ENCODE measurements around the gene FHIT. TPM values are rescaled to one million over a fixed set of nuclear protein-coding genes. Genes with fewer than 3 reads are reported as not detected.

Gene FHIT
- total RNA-seq, 4 donors from 2014 or later, result 4.6 to 6.1 (median 5.7) TPM

- intact Hi-C loops (cut with DNase I), result no loop called here
- TF ChIP-seq CTCF (IDR thresholded peaks at IDR 0.05) (no peak), POLR2AphosphoS5 (IDR thresholded peaks at IDR 0.05) (no peak)
- WGBS, result 39% methylated on average over 2 of the region's 2 CpGs
- Histone ChIP-seq H3K27me3 (no peaks in the 10 kb centered on the region), H3K4me3 (no peak overlapping the region), H3K27ac (replicated peaks in 1 of 4) (no peak overlapping the region), H3K4me1 (no peaks in the 10 kb centered on the region), H3K9me3 (no peaks in the 10 kb centered on the region), H3K36me3 (no peaks in the 10 kb centered on the region)
- no peak for DNase-seq (ENCODE audit: extremely low spot score)
Observed at GRCh38 chr3:60365360-60365759, 885.9 kb downstream of the FHIT start.

DNA sequence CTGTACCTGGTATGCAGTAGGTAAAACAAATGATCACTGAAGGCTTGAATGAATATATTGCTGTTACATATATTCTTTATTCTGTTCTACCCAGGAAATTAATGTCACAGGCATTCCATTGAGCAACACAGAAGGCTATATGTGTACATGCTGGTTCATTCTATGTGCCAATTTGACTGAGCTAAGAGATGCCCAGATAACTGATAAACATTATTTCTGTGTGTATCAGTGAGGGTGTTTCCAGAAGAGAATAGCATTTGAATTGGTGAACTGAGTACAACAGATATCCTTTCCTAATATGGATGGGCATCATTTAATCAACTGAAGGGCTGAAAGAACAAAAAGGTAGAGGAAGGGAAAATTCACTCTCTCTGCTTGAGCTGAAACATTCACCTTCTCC, 886.8 kb downstream of the FHIT start:
- no peak overlapping the region for H3K27ac ChIP-seq (replicated peaks in 1 of 4)
- no peaks in the 10 kb centered on the region for H3K27me3 ChIP-seq
- no peak overlapping the region for H3K4me3 ChIP-seq
- TF ChIP-seq EP300 (IDR thresholded peaks at IDR 0.05) (no peak), POLR2AphosphoS5 (IDR thresholded peaks at IDR 0.05) (no peak), POLR2A (IDR thresholded peaks at IDR 0.05; ENCODE audit: low read depth) (no peak), CTCF (IDR thresholded peaks at IDR 0.05) (no peak)
- no peak for DNase-seq (ENCODE audit: extremely low spot score)
- no peaks in the 10 kb centered on the region for H3K9me3 ChIP-seq
- no peaks in the 10 kb centered on the region for H3K36me3 ChIP-seq
- intact Hi-C loops (cut with DNase I), result no loop called here
- no peaks in the 10 kb centered on the region for H3K4me1 ChIP-seq

DNA sequence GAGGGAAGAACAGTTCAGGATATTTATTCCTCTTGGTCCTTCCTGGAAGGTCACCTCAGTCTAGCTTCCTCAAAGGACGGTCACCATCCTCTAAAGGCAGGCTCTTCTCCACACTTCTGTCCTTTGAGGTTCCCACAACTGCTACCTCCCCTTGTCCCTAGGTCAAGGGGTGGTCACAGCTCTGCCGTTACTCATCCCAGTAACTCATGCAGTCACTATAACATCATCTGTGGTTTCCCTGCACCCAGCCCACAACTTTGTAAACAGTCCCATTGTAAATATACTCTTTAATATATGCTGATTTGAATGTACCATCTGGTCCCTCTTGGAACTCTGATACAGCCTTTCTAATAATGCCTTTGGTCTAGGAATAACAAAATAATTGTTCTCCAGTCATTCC, 887.4 kb downstream of the FHIT start:
- Histone ChIP-seq H3K4me1 (no peaks in the 10 kb centered on the region), H3K27ac (replicated peaks in 1 of 4) (no peak overlapping the region), H3K27me3 (no peaks in the 10 kb centered on the region), H3K36me3 (no peaks in the 10 kb centered on the region), H3K9me3 (no peaks in the 10 kb centered on the region), H3K4me3 (no peak overlapping the region)
- TF ChIP-seq POLR2A (IDR thresholded peaks at IDR 0.05; ENCODE audit: low read depth) (no peak), POLR2AphosphoS5 (IDR thresholded peaks at IDR 0.05) (no peak), EP300 (IDR thresholded peaks at IDR 0.05) (no peak), CTCF (IDR thresholded peaks at IDR 0.05) (no peak)
- 91% methylated on average over 2 of the region's 2 CpGs for WGBS
- intact Hi-C loops (cut with DNase I), result no loop called here
- DNase-seq (ENCODE audit: extremely low spot score), result no peak

DNA sequence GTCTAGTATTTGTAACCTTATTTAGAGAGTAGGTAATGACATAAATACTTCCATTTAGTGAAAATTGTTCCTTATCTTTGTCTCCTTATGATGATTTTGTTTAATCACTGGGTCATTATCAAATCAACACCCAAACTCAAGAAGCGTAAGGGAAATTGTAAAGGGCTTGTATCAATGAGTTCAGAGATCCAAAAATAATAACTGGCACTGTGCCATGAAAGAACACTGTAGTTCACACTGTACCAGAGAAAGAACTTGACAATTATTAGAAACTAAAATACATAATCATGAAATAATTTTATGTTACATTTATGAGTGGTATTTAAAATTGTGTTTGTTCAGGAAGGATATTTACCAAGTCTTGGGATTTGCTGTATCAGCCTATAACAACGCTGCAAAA, 895.4 kb downstream of the FHIT start:
- H3K27ac ChIP-seq (replicated peaks in 1 of 4), result no peak overlapping the region
- H3K4me3 ChIP-seq, result no peak overlapping the region
- H3K27me3 ChIP-seq, result no peaks in the 10 kb centered on the region
- no peak for TF ChIP-seq POLR2A (IDR thresholded peaks at IDR 0.05; ENCODE audit: low read depth)
- no peak for TF ChIP-seq CTCF (IDR thresholded peaks at IDR 0.05)
- no peak for TF ChIP-seq POLR2AphosphoS5 (IDR thresholded peaks at IDR 0.05)
- no peak for TF ChIP-seq EP300 (IDR thresholded peaks at IDR 0.05)
- WGBS, result 47% methylated on average over 2 of the region's 2 CpGs
- no peak for DNase-seq (ENCODE audit: extremely low spot score)
- H3K9me3 ChIP-seq, result peaks cover 0 to 1% (median 0%) of the 10 kb centered on the region in 4 donors
- no peaks in the 10 kb centered on the region for H3K4me1 ChIP-seq
- H3K36me3 ChIP-seq, result no peaks in the 10 kb centered on the region
- intact Hi-C loops (cut with DNase I), result no loop called here

DNA sequence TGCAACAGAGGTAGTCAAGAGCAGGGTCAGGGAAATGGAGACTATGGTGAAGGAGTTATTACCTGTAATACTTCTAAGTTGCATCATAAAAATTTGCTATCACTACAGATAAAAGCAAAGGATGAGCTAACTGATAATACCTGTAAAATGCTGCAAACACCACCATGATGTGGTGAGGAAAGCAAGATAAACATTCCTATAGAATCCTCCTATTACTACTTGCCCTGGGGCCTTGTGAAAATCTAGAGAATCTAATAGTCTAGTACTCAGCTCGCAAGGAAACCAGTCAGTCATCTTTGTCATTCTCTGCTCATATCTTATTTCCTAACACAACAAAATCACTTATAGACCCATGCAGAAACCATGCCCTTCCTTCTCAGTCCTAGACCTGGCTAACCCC, 899.8 kb downstream of the FHIT start:
- Histone ChIP-seq H3K27ac (replicated peaks in 1 of 4) (no peak overlapping the region), H3K4me1 (no peaks in the 10 kb centered on the region), H3K9me3 (peaks cover 0 to 4% (median 0%) of the 10 kb centered on the region in 4 donors), H3K27me3 (no peaks in the 10 kb centered on the region), H3K4me3 (no peak overlapping the region), H3K36me3 (no peaks in the 10 kb centered on the region)
- DNase-seq (ENCODE audit: extremely low spot score), result no peak
- TF ChIP-seq POLR2AphosphoS5 (IDR thresholded peaks at IDR 0.05), result no peak
- TF ChIP-seq EP300 (IDR thresholded peaks at IDR 0.05), result no peak
- no peak for TF ChIP-seq CTCF (IDR thresholded peaks at IDR 0.05)
- TF ChIP-seq POLR2A (IDR thresholded peaks at IDR 0.05; ENCODE audit: low read depth), result no peak
- 88% methylated on average over 1 of the region's 1 CpG for WGBS
- intact Hi-C loops (cut with DNase I), result no loop called here

All from esophagus muscularis mucosa (tissue), 4 donors.